ENCODE measurements around the gene HEATR5A.

DNA sequence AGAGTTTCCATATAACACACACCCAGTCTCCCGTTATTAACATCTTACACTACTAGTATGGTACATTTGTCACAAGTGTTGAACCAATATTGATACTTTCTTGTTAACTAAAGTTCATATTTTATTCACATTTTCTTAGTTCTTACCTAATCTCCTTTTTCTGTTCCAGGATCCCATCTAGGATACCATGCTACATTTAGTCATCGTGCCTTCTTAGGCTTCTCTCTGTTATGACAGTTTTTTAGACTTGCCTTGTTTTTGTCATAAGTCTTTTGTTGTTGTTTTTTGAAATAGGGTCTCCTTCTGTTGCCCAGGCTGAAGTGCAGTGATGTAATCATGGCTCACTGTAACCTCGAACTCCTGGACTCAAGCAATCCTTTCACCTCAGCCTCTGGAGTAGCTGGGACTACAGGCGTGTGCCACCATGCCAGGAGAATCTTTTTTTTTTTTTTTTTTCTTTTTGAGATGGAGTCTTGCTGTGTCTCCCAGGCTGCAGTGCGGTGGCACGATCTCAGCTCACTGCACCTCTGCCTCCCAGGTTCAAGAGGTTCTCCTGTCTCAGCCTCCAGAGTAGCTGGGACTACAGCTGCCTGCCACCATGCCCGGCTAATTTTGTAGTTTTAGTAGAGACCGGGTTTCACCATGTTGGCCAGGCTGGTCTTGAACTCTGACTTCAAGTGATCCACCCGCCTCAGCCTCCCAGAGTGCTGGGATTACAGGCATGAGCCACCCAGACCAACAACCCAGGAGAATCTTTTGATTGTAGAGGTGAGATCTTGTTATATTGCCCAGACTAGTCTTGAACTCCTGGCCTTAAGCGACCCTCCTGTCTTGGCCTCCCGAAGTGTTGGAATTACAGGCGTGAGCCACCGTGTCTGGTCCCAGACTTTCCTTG lies 153.7 kb downstream of the HEATR5A start:
- no peak for TF ChIP-seq POLR2A (IDR thresholded peaks at IDR 0.05)
- TF ChIP-seq, protein P1, sequence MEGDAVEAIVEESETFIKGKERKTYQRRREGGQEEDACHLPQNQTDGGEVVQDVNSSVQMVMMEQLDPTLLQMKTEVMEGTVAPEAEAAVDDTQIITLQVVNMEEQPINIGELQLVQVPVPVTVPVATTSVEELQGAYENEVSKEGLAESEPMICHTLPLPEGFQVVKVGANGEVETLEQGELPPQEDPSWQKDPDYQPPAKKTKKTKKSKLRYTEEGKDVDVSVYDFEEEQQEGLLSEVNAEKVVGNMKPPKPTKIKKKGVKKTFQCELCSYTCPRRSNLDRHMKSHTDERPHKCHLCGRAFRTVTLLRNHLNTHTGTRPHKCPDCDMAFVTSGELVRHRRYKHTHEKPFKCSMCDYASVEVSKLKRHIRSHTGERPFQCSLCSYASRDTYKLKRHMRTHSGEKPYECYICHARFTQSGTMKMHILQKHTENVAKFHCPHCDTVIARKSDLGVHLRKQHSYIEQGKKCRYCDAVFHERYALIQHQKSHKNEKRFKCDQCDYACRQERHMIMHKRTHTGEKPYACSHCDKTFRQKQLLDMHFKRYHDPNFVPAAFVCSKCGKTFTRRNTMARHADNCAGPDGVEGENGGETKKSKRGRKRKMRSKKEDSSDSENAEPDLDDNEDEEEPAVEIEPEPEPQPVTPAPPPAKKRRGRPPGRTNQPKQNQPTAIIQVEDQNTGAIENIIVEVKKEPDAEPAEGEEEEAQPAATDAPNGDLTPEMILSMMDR (IDR thresholded peaks at IDR 0.05), result no peak

Data from gastroesophageal sphincter (tissue), 3 donors.